DMS114 treated with DMSO at 0.1 percent for 48 hours (cell line): ENCODE results near the gene CETP.
"Not testable (repeated sequence)": the region's sequence is repeated elsewhere in the genome, so short reads cannot be mapped to it uniquely, and the experiment has no call there.

Experiments
- DNase-seq: peaks from one replicate; lab custom pipeline; 2025; ENCODE audit not compliant: unreplicated experiment; lab: John Stamatoyannopoulos, UW

CETP gene

DNA sequence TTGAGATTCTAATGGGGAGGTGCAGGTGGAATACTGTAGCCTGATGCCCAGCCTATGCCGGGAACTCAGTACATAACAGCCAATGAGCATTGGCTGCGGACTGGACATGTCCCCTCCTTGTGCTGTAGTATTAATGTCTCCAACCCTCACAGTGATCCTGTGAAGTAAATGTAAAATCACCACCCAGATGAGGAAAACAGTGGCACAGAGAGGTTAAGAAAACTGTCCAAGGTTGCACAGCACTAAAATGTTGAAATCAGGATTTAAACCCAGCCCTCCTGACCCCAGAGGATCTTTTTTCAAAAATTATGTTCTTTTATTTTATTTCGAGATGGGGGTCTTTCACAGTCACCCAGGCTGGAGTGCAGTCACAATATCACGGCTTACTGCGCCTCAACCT lies 35.5 kb downstream of the CETP start:
- no peak for DNase-seq

DNA sequence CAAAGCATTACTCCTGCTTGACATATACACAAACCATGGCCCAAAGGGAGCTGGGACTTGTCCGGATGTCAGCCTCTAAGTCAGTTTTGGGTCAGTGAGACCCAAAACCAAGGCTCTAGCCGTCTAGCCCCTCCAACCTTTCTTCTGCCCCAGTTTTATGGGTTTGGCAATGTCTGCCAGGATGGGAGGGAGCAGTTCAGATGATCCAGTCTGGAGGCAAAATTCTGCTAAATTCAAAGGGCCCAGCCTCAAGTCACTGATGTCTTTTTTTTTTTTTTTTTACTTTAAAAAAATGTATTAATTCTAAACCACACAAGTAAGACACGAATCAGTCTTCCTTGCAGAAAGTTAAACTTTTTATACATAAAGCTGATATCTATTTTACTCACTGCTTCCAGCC lies 36.2 kb downstream of the CETP start:
- no peak for DNase-seq

DNA sequence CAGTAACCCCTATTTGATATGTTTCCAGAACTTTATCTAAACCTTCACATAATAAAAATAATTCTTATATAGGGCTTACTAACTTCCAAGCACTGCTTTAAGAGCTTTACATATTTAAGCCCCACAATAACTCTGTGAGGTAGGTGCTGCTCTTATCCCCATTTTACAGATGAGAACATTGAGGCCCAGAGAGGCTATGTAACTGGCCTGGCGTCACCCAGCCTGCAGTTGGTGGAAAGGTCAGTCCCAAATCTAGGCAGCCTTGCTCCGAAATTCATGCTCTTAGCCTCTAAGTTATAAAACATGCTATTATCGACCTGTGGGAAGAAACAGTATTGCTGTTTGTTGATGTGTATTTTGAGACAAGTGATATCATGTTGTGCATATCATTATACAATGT lies 36.6 kb downstream of the CETP start:
- no peak for DNase-seq

DNA sequence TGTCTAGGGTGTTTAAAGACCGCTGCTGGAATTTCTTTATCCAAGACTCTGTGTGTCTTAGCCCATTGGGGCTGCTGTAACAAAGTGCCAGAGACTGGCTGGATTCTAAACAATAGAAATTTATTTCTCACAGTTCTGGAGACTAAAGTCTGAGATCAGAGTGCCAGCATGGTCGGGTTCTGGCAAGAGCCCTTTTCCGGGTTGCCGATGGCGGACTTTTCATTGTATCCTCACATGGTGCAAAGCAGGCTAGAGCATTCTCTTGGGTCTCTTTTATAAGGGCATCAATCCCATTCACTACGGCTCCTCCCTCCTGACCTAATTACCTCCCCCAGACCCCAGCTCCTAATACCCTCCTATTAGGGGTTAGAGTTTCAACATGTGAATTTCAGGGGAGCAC lies 37.1 kb downstream of the CETP start:
- DNase-seq = no peak

DNA sequence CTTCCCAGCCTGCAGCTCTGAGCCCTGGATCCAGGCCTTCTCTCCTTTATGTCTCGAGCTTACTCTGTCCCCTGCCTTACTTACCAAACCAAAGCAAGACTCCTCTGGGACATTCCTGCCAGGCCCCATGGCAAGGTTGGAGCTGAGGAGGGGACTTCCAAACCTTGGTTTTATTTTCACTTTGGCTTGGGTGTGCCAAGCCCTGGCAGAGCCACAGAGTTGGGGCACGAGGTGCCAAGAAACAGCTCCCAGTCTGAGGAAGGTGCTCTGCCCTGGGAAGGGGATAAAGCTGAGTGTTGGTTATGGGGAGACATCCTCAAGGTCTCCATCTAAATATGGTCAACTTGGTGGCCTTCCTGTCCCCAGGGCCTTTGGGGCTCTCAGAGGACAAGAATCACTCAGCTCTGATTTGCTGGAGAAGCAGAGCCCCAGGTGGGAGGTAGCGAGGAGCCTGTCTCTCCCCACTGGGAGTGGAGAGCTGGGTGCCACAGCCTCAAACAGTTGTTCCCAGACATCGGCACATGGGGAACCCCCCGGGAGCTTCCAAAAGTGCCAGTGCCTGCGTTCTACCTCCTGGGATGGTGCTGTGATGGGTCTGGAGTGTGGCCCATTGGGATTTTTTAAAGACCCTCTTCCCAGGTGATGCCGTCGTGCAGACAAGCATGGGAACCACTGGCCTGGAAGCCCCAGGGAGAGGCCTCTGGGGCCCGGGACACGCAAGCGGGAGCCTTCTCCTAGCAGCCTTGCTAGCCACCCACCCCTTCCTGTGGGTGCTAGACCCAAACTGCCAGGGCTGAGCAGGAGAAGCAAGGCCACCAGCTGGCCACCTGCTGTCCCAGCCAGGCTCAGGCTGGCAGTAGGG lies 37.9 kb downstream of the CETP start:
- DNase-seq = no peak

DNA sequence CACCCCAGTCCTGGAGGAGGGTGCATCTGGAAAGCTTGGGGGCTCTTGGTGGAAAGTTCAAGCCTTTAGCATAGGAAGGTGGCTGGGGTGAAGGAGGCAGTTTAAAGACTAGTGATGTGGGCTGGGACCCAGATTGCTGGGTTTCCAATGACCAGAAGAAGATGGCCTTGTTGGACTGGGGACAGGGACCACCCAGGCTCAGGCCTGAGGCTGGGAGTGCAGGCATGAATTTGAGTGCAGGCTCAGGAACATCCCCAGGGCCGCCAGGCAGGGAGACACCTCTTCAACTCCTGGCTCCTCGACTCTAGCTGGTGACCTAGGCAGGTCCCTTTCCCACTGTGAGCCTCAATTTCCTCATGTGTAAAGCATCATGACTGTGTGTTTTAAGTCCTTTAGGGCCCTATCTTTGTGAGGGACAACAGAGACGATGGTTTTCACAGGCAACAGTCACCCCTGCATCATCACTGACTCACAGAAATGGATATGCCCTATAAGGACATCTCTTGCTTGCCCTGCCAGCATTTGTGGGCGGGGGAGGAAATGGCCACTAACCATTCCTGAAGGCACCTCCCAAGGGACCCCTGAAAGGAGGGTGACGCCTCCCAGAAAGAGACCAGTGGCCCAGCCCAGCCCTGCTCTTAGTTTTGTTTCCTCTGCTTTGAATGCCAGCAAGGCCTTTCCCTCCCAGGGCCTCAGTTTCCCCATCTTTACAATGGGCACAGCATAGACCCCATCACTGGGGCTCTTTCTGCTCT lies 38.7 kb downstream of the CETP start:
- DNase-seq = no peak

DNA sequence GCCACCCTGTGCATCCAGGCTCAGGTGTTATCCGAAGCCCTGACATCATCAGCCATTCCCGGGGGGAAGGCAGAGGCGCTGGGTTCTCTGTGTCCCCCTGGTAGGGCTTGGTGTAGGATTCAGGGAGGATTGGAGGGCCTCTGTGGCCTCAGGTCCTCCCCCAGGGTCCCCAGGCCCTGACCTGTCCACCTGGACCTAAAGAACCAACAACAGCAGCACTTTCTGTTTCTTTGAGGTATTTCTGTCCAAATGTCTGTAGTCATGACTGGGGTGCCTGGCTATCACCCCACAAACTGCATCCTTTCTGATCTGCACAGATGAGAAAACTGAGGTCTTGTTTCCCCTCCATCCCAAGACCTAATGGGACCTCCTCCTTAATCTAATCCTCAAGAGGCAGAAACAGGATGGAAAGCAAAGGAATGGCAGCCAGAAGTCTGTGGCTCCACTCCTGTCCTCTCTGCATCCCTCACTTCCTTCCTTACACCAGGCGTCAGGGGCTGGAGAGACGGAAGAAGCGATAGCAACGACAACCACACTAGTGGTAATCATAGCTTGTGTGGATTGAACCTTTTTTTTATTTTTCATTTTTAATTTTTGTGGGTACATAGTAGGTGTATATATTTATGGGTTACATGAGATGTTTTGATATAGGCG lies 39.4 kb downstream of the CETP start:
- DNase-seq = no peak

DNA sequence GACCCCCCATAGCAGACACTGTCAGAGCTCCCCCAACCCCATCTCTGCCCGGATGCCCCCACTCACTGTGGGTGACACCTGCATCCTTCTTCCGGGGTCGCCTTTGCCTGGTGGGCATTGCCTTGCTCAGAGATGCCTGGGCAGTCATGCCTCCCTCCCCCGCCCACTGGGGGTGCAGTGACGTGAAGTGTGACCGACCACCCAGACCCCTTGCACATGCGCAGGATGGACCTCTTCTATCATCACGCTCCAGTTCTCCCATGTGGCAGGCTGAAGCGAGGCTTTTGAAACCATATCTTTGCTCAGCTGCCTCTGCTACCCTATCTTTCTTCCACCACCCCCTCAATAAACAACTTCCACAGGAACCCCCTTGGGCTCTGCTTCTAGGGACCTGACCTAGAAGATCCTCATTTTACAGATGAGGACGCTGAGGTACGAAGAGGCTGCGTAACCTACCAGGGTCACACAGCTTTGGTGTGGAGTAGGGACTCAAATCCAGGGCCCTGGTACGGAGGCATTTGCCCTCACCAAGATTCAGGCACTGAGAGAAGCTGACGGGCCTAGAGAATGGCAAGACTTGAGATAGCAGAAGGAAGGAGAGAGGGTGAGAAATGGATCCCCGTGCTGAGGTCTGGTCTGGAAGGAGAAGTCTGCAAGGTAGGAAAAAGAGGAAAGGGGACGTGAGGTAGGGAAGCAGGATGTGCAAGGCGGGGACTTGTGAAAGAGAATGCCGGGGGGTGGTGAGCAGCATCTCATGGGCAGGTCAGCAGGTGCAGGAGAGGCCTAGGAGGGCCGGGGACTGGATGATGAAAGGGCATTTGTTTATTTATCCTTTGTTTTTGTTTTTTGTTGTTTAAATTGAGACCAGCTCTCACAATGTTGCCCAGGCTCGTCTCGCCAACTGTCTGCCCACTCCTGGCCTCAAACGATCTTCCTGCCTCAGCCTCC lies 42.0 kb downstream of the CETP start:
- DNase-seq = no peak

DNA sequence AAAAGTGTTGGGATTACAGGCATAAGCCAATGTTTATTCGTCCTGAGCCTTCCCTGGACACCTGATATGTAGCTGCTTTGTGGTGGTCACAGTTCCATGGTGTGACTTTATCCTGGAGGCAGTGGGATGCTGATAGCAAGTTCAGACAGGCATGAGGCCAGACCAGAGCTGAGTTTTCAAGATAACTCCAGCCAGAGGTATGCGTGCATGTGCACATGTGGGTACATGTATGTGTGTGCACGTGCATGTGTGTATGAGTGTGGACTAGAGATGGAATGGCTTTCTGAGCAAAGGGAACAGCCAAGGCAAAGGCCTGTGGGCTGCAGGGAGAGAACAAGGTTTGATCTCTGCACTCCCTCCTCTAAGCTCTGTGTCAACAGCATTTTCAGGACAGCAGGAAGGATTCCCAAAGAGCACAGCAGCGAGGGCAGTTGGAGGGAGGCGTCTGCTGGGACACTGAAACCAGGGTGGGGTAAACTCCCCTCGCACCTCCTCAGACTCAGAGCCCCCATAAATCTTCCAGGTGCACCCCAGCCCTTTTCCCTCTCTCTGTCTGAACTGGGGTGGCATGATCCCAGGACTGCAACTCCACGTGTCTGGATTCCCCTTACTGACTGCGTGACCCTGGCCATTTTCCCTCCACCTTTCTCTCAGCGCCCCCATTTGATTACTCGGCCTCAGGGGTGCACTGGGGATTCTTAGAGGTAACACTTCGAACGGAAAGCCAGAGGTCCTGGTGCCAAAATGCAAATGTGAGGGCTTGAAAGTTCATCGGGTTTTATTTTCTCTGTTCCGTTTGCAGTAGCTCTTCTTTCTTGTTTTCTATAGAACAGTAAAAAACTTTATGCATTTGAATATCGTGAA lies 42.9 kb downstream of the CETP start:
- DNase-seq = no peak

DNA sequence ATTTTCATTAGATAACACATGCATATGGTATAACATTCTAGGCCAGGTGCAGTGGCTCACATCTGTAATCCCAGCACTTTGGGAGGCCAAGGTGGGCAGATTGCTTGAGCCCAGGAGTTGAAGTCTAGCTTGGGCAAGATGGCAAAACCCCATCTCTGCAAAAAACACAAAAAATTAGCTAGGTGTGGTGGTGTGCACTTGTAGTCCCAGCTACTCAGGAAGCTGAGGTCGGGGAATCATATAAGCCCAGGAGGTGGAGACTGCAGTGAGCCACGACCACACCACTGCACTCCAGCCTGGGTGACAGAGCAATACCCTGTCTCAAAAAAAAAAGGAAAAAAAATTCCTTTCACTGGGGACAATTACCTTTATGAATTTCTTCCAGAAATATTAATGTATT lies 43.8 kb downstream of the CETP start:
- DNase-seq = not testable (repeated sequence)

DNA sequence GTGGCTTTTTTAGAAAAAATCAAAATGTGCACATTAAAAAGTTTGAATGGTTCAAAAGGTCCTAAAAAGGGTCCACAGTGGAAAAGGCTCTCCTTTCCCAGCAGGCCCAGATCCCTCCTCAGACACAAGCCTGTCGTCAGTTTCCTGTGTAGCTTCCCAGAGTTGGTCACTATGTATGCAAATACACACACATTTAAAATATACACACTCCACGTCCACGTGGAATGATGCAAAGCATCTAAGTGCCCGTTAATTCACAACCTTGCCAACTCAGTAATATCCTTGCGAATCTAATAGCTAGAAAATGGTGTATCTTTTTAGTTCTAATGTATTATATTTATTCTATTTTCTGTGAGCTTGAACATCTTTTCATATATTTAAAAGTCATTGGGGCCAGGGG lies 45.3 kb downstream of the CETP start:
- DNase-seq = no peak

DNA sequence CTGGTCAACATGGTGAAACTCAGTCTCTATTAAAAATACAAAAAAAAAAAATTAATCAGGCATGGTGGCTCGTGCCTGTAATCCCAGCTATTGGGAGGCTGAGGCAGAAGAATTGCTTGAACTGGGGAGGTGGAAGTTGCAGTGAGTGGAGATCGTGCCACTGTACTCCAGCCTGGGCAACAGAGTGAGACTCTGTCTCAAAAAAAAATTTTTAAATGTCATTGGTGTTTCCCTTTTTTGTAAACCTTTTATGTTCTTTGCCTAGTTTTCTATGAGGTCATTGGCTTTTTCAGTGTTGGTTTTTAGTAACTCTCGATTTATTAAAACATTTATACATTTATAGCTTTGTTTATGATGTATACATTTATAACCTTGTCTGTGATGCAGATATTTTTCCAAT lies 45.8 kb downstream of the CETP start:
- no peak for DNase-seq

DNA sequence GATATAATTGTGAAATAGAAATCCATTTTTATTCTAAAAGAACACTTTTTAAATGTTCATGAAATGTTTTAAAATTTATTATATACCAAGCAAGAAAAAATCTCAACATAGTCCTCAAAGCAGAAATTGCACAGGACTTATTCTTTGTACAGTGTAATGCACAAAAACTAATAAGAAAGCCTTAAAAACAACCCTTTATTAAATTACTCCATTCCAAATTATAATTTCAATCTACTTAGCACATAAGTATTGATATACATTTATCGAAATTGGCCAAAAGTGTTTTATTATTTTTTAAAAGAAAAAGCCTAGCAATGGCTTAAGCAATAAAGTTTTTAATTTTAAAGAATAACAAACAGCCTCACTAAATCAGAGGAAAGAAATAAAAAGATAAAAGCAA lies 46.7 kb downstream of the CETP start:
- DNase-seq = no peak

DNA sequence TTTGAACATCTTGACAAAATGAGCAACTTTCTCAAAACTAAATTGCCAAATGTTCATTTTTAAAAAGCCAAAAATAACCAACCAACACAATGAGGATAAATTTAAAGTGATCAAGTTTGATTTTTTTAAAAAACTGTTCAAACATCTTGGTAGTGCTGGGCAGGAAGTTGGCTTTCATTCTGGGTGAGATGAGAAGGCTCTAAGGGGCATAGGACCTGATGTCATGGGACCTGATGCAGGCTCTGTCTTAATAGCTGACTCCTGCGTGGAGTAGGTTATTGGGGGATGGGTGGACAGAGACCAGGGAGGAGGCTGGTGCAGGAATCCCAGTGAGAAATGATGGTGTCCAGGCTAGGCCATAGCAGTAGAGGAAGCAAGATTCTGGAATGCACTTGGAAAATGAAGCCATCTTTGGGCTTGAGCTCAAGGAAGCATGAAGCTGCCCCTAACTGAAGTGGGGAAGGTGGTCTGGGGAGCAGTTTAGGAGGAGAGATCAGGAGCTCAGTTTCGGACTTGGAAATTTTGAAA lies 48.0 kb downstream of the CETP start:
- DNase-seq = no peak

DNA sequence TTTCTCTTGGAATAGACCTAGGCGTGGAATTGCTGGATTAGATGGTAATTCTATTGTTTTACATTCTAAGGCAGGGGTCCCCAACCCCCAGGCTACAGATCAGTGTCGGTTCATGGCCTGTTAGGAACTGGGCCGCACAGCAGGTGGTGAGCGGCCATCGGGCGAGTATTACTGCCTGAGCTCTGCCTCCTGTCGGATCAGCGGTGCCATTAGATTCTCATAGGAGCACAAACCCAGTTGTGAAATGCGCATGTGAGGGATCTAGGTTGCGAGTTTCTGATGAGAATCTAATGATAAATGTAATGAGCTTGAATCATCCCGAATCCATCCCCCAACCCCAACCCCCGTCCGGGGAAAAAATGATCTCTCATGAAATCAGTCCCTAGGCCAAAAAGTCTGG lies 50.6 kb downstream of the CETP start:
- no peak for DNase-seq

DNA sequence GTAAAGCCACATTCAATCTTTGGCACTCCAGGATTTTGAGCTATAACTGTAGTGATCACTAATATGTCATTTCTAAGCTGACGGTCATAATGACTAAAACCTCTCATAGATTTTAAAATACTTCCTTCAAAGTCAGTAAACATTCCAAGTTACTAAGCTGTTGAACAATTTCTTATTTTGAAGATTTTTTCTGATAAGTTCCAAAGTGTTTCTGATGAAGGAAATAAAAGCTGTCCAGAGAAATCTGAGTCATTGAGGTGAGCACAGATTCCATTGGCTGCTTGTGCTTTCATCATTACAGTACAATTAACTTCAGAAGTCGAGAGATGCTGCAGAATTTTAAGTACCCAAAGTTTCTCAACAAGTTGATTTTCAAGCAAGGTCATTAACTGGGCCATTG lies 51.5 kb downstream of the CETP start:
- DNase-seq = no peak

DNA sequence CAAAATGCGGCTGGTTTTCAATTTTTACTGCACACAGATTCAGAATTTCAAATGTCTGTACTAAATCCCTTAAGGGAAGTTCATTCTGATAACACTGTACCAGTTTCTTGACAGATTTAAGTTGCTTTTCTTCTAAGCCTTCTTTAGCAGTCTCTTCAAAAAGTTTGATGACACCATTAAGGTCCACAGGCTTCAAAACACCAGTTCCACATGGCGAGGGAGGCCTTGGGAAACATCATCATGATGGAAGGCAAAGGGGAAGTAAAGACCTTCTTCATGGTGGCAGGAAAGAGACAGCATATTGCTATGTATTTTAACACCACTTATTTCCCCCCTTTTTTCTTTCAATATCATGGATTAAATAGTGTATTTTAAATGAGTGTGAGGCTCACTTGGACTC lies 52.2 kb downstream of the CETP start:
- DNase-seq = no peak

DNA sequence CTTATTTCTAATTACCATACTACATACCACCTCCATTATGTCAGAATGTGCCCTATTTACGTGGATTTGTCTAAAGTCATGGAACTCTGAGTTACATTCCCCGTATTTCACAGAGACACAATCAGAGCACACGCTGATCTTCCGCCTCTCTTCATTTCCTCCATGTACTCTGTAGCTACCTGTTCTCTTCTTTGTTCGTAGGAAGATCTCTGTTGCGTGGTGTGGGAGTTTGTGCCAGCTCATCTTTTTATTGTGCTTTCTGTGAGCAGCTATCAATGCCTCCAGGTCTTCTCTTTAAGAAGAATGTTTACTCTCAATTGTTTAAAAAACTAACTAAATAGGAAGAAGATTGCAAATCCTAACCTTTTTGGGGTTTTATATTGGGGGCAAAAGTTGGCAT lies 54.6 kb downstream of the CETP start:
- no peak for DNase-seq

DNA sequence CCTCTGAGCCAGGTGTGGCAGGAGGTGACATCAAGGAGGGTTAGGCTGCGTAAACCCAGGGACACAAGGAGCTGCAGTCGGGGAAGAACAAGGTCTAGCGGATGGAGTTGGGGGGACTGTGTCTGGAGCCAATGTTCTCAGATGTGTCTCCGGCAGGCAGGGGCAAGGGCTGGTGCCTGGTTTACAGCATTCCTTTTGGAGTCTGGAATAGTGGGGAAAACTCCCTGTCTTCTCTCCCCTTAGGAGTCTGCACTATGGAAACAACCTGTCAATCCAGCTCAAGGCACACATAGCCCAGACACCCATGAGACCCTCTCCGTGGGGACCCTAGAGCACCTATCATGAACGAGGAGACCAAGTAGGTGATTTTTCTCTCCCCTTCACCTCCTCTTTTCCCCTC lies 55.1 kb downstream of the CETP start:
- DNase-seq = no peak

DNA sequence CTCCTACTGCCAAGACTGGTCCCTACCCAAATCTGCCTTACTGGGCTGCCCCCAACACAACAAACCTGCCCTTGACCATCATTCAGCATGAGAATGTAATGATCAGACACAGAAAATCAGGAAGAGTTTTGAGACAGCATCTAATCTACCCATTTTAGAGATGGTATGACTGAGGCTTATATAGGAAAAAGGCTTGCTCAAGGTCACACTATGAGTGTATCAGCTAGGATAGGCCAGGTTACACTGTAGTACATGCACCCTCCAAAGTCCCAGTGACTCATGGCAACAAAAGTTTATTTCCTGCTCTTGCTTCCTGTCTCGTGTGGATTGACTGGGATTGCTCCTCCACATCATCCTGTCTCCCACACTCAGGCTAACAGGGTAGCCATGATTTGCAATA lies 55.5 kb downstream of the CETP start:
- no peak for DNase-seq
